Hepatocyte (in vitro differentiated cells): ENCODE results near the gene AUH. TPM values are rescaled to one million over a fixed set of nuclear protein-coding genes. Genes with fewer than 3 reads are reported as not detected.

Experiments
- DNase-seq: peaks from one replicate; pipeline ENCODE4 v3.0.0-alpha.2; 2016; ENCODE audit warnings: low spot score
- H2AFZ ChIP-seq: fragments of 200-600 bp; sonication (generic); 2 replicates; pipeline ENCODE4 v1.6.0; 2016; ENCODE audit warnings: antibody characterized with exemption, mild to moderate bottlenecking
- H3K27ac ChIP-seq: fragments of 200-600 bp; sonication (generic); 2 replicates; pipeline ENCODE4 v1.5.1; 2016; ENCODE audit warnings: mild to moderate bottlenecking
- H3K27me3 ChIP-seq: fragments of 200-600 bp; sonication (generic); 2 replicates; pipeline ENCODE4 v1.6.1; 2016
- H3K36me3 ChIP-seq: fragments of 200-600 bp; sonication (generic); replicated peaks from 2 replicates; pipeline ENCODE4 v1.5.1; 2016; ENCODE audit warnings: low read depth; ENCODE audit not compliant: insufficient read depth
- H3K4me1 ChIP-seq: fragments of 200-600 bp; sonication (generic); 2 replicates; pipeline ENCODE4 v1.5.1; 2016; ENCODE audit warnings: mild to moderate bottlenecking, moderate library complexity; ENCODE audit not compliant: insufficient read depth
- H3K4me2 ChIP-seq: fragments of 200-600 bp; sonication (generic); 2 replicates; pipeline ENCODE4 v1.6.0; 2016
- H3K4me3 ChIP-seq: fragments of 200-600 bp; sonication (generic); 2 replicates; pipeline ENCODE4 v1.5.1; 2016; ENCODE audit warnings: mild to moderate bottlenecking
- H3K79me2 ChIP-seq: fragments of 200-600 bp; sonication (generic); 2 replicates; pipeline ENCODE4 v1.6.0; 2017; ENCODE audit warnings: mild to moderate bottlenecking
- H3K9me2 ChIP-seq: fragments of 200-600 bp; sonication (generic); replicated peaks from 2 replicates; pipeline ENCODE4 v1.6.0; 2017; ENCODE audit warnings: mild to moderate bottlenecking; ENCODE audit not compliant: insufficient read depth
- H3K9me3 ChIP-seq: fragments of 200-600 bp; sonication (generic); 2 replicates; pipeline ENCODE4 v1.5.1; 2016; ENCODE audit warnings: low read depth, mild to moderate bottlenecking
- H4K20me1 ChIP-seq: fragments of 200-600 bp; sonication (generic); 2 replicates; pipeline ENCODE4 v1.6.0; 2016; ENCODE audit warnings: mild to moderate bottlenecking; ENCODE audit not compliant: insufficient read depth, poor library complexity, severe bottlenecking
- CTCF ChIP-seq: fragments of 200-600 bp; sonication (generic); IDR thresholded peaks from 2 replicates; pipeline ENCODE4 v1.5.1; 2016; ENCODE audit warnings: antibody characterized with exemption, mild to moderate bottlenecking; ENCODE audit not compliant: poor library complexity
- EZH2 ChIP-seq: fragments of 200-600 bp; sonication (generic); IDR thresholded peaks from 2 replicates; pipeline ENCODE4 v1.6.1; 2016; ENCODE audit warnings: antibody characterized with exemption, mild to moderate bottlenecking, borderline replicate concordance
- EZH2phosphoT487 ChIP-seq: fragments of 200-600 bp; sonication (generic); IDR thresholded peaks from one replicate; pipeline ENCODE4 v1.6.1; 2018; ENCODE audit warnings: antibody characterized with exemption, mild to moderate bottlenecking, low read depth, moderate library complexity; ENCODE audit not compliant: unreplicated experiment, severe bottlenecking
- WGBS: methylation state at CpG from one replicate; pipeline ENCODE4 v1.1.6; 2016; ENCODE audit warnings: low lambda C conversion rate; ENCODE audit errors: missing lambda C conversion rate; 5-methylcytosine and 5-hydroxymethylcytosine counted together
- polyA plus RNA-seq: library from polyadenylated mRNA; unstranded; fragments of >200 nt; fragmentation: Nextera tagmentation; extraction: Ambion mirVana; gene quantifications from 2 replicates; pipeline ENCODE4 v1.2.1, GENCODE V29; 2016
- total RNA-seq: library from RNA; depleted of rRNA; stranded (reverse); fragments of >200 nt; gene quantifications from 2 replicates; pipeline ENCODE4 v1.2.3, GENCODE V29; 2014

AUH gene
- total and polyA plus RNA-seq, 2 experiments from 2014 or later: 19.5 to 25.0 TPM

- no peak overlapping the region for H2AFZ ChIP-seq
- peak; percentile 15 for DNase-seq
- no peaks in the 10 kb centered on the region for H3K4me1 ChIP-seq
- no peak overlapping the region for H3K4me2 ChIP-seq
- no peaks in the 10 kb centered on the region for H3K79me2 ChIP-seq
- TF ChIP-seq EZH2phosphoT487 (no peak), EZH2 (no peak), CTCF (no peak)
- H3K9me3 ChIP-seq: no peaks in the 10 kb centered on the region
- H3K36me3 ChIP-seq: no peaks in the 10 kb centered on the region
- H3K4me3 ChIP-seq: no peak overlapping the region
- WGBS: 81% methylated on average over 4 of the region's 4 CpGs
- no peaks in the 10 kb centered on the region for H3K27me3 ChIP-seq
- H3K27ac ChIP-seq: no peak overlapping the region
- no peaks in the 10 kb centered on the region for H3K9me2 ChIP-seq
- H4K20me1 ChIP-seq: no peaks in the 10 kb centered on the region
Observed at GRCh38 chr9:91395106-91395552, 33.4 kb upstream of the AUH start.

- Histone ChIP-seq H3K27ac (no peak overlapping the region), H2AFZ (no peak overlapping the region), H3K36me3 (no peaks in the 10 kb centered on the region), H4K20me1 (no peaks in the 10 kb centered on the region), H3K27me3 (no peaks in the 10 kb centered on the region), H3K9me2 (no peaks in the 10 kb centered on the region), H3K4me3 (no peak overlapping the region), H3K4me1 (no peaks in the 10 kb centered on the region), H3K9me3 (no peaks in the 10 kb centered on the region), H3K4me2 (no peak overlapping the region), H3K79me2 (no peaks in the 10 kb centered on the region)
- no peak for TF ChIP-seq CTCF
- no peak for TF ChIP-seq EZH2
- no peak for TF ChIP-seq EZH2phosphoT487
- 97% methylated on average over 5 of the region's 5 CpGs for WGBS
- no peak for DNase-seq
Observed at GRCh38 chr9:91393826-91394225, 32.1 kb upstream of the AUH start.

GRCh38 chr9:91392435-91392834, 30.7 kb upstream of the AUH start:
- Histone ChIP-seq H2AFZ (no peak overlapping the region), H3K36me3 (no peaks in the 10 kb centered on the region), H3K27me3 (no peaks in the 10 kb centered on the region), H3K9me2 (no peaks in the 10 kb centered on the region), H3K4me3 (no peak overlapping the region), H3K4me2 (no peak overlapping the region), H4K20me1 (no peaks in the 10 kb centered on the region), H3K9me3 (no peaks in the 10 kb centered on the region), H3K79me2 (no peaks in the 10 kb centered on the region), H3K4me1 (no peaks in the 10 kb centered on the region), H3K27ac (no peak overlapping the region)
- no peak for TF ChIP-seq EZH2phosphoT487
- no peak for TF ChIP-seq CTCF
- TF ChIP-seq EZH2: no peak
- DNase-seq: no peak
- WGBS: 100% methylated on average over 1 of the region's 1 CpG

- Histone ChIP-seq H3K9me3 (no peaks in the 10 kb centered on the region), H3K9me2 (no peaks in the 10 kb centered on the region), H3K4me2 (no peak overlapping the region), H3K4me1 (no peaks in the 10 kb centered on the region), H4K20me1 (no peaks in the 10 kb centered on the region), H3K27me3 (no peaks in the 10 kb centered on the region), H3K4me3 (no peak overlapping the region), H3K79me2 (no peaks in the 10 kb centered on the region), H3K27ac (no peak overlapping the region), H3K36me3 (no peaks in the 10 kb centered on the region), H2AFZ (no peak overlapping the region)
- no peak for TF ChIP-seq EZH2
- TF ChIP-seq CTCF: no peak
- no peak for TF ChIP-seq EZH2phosphoT487
- 89% methylated on average over 2 of the region's 2 CpGs for WGBS
- no peak for DNase-seq
Observed at GRCh38 chr9:91391818-91392217, 30.1 kb upstream of the AUH start.
